Neuronal stem cell (in vitro differentiated cells): Measurements from ENCODE around the gene CKLF.

Source experiments
- DNase-seq: peaks from one replicate; pipeline ENCODE4 v3.0.0-alpha.2; 2013; ENCODE audit warnings: low spot score
- H2AFZ ChIP-seq: one replicate; pipeline ENCODE4 v1.6.1; 2013; ENCODE audit warnings: mild to moderate bottlenecking, low read length, inconsistent platforms
- H2AK5ac ChIP-seq: 2 replicates; pipeline ENCODE4 v1.6.1; 2013; ENCODE audit warnings: low read depth, mild to moderate bottlenecking, inconsistent platforms, low read length, moderate library complexity, mixed read lengths
- H2BK120ac ChIP-seq: 2 replicates; pipeline ENCODE4 v1.6.1; 2013; ENCODE audit warnings: low read depth, mild to moderate bottlenecking, inconsistent platforms, low read length, moderate library complexity, mixed read lengths
- H2BK12ac ChIP-seq: one replicate; pipeline ENCODE4 v1.6.1; 2013; ENCODE audit warnings: low read length, inconsistent platforms
- H2BK15ac ChIP-seq: 2 replicates; pipeline ENCODE4 v1.6.1; 2013; ENCODE audit warnings: mild to moderate bottlenecking, low read length, inconsistent platforms, mixed read lengths
- H2BK5ac ChIP-seq: one replicate; pipeline ENCODE4 v1.6.1; 2013; ENCODE audit warnings: inconsistent platforms, mild to moderate bottlenecking, low read length, moderate library complexity
- H3K14ac ChIP-seq: one replicate; pipeline ENCODE4 v1.6.1; 2013; ENCODE audit warnings: low read length, inconsistent platforms
- H3K18ac ChIP-seq: 2 replicates; pipeline ENCODE4 v1.6.1; 2013; ENCODE audit warnings: low read length, inconsistent platforms
- H3K23ac ChIP-seq: 2 replicates; pipeline ENCODE4 v1.6.1; 2013; ENCODE audit warnings: low read depth, mild to moderate bottlenecking, mixed read lengths, low read length, inconsistent platforms; ENCODE audit not compliant: poor library complexity
- H3K27ac ChIP-seq: replicated peaks from 3 replicates; pipeline ENCODE4 v1.5.1; 2013; ENCODE audit warnings: low read length, inconsistent platforms
- H3K27me3 ChIP-seq, 3 experiments: 2 replicates each; pipeline ENCODE4 v1.6.1; 2013; ENCODE audit warnings: low read length in 3 of 3, mild to moderate bottlenecking in 2 of 3, inconsistent platforms in 1 of 3, low read depth in 1 of 3, mixed read lengths in 1 of 3, moderate library complexity in 1 of 3; ENCODE audit not compliant: control insufficient read depth in 3 of 3, insufficient read depth in 3 of 3
- H3K36me3 ChIP-seq, 2 donors: replicated peaks in 1 of 2; 2 replicates each; pipeline ENCODE4 v1.6.1; 2013; ENCODE audit warnings: low read length in 2 of 2; ENCODE audit not compliant: control insufficient read depth in 2 of 2, insufficient read depth in 2 of 2
- H3K4ac ChIP-seq: 2 replicates; pipeline ENCODE4 v1.6.1; 2013; ENCODE audit warnings: inconsistent platforms, mild to moderate bottlenecking, low read length, moderate library complexity
- H3K4me1 ChIP-seq, 2 donors: 1 replicate in 1 of 2; 2 replicates in 1 of 2; pipeline ENCODE4 v1.6.1; 2013; ENCODE audit warnings: low read length in 2 of 2, low read depth in 1 of 2; ENCODE audit not compliant: control insufficient read depth in 2 of 2, insufficient read depth in 1 of 2
- H3K4me2 ChIP-seq: one replicate; pipeline ENCODE4 v1.6.1; 2013; ENCODE audit warnings: mild to moderate bottlenecking, low read length, inconsistent platforms; ENCODE audit not compliant: insufficient read depth, poor library complexity, severe bottlenecking
- H3K4me3 ChIP-seq, 2 donors: 2 replicates each; pipeline ENCODE4 v1.5.1; 2013; ENCODE audit warnings: low read length in 2 of 2, mild to moderate bottlenecking in 2 of 2, inconsistent platforms in 1 of 2, moderate library complexity in 1 of 2
- H3K79me1 ChIP-seq: one replicate; pipeline ENCODE4 v1.6.1; 2013; ENCODE audit warnings: low read depth, mild to moderate bottlenecking, inconsistent platforms, low read length, moderate library complexity
- H3K9ac ChIP-seq: one replicate; pipeline ENCODE4 v1.6.1; 2013; ENCODE audit warnings: mild to moderate bottlenecking, low read depth, low read length, inconsistent platforms; ENCODE audit not compliant: poor library complexity
- H3K9me3 ChIP-seq, 2 donors: replicated peaks in 1 of 2; 2 replicates each; pipeline versions ENCODE3 to v1.6.1; 2013; ENCODE audit warnings: low read length in 2 of 2, mild to moderate bottlenecking in 2 of 2, inconsistent platforms in 1 of 2, low read depth in 1 of 2, mixed read lengths in 1 of 2, moderate library complexity in 1 of 2; ENCODE audit not compliant: control insufficient read depth in 2 of 2, insufficient read depth in 1 of 2
- H4K8ac ChIP-seq: one replicate; pipeline ENCODE4 v1.6.1; 2013; ENCODE audit warnings: low read depth, mild to moderate bottlenecking, inconsistent platforms, low read length, moderate library complexity
- H4K91ac ChIP-seq: one replicate; pipeline ENCODE4 v1.6.1; 2013; ENCODE audit warnings: low read length, low read depth, mild to moderate bottlenecking, inconsistent platforms; ENCODE audit not compliant: poor library complexity
- WGBS, 2 donors: extraction: QIAGEN DNeasy Blood & Tissue Kit; methylation state at CpG; one replicate each; pipeline ENCODE4 v1.1.7; 2013; ENCODE audit warnings: missing lambda C conversion rate in 2 of 2, mixed read lengths in 1 of 2; ENCODE audit not compliant: insufficient read length in 2 of 2, insufficient replicate concordance in 1 of 2; ENCODE audit errors: extremely low coverage in 2 of 2; 5-methylcytosine and 5-hydroxymethylcytosine counted together

The CKLF gene

GRCh38 chr16:66588981-66589713 lies 36.8 kb downstream of the CKLF start:
- Histone ChIP-seq H2BK12ac (no peak overlapping the region), H4K91ac (no peak overlapping the region), H3K23ac (no peak overlapping the region), H3K79me1 (no peaks in the 10 kb centered on the region), H3K4me3 (no peak overlapping the region), H2BK5ac (no peak overlapping the region), H3K4me2 (no peak overlapping the region), H3K14ac (no peak overlapping the region), H2AK5ac (peak overlapping the region; percentile 75), H3K4me1 (no peaks in the 10 kb centered on the region), H3K9ac (no peak overlapping the region), H3K4ac (peak overlapping the region; percentile 55), H3K27me3 (no peaks in the 10 kb centered on the region), H3K9me3 (no peaks in the 10 kb centered on the region), H2AFZ (no peak overlapping the region), H3K36me3 (peaks cover 0 to 2% of the 10 kb centered on the region in 2 donors), H2BK15ac (no peak overlapping the region), H3K27ac (no peak overlapping the region), H4K8ac (no peak overlapping the region), H2BK120ac (peak overlapping the region; percentile 96), H3K18ac (peak overlapping the region; percentile 90)
- DNase-seq = no peak
- WGBS, 2 donors = no CpG with 5 or more reads among the region's 8 CpGs

- no CpG with 5 or more reads among the region's 8 CpGs for WGBS, 2 donors
Observed at GRCh38 chr16:66590322-66590721, 37.9 kb downstream of the CKLF start.

GRCh38 chr16:66591018-66591417 lies 38.6 kb downstream of the CKLF start:
- no peaks in the 10 kb centered on the region for H3K79me1 ChIP-seq
- no peak overlapping the region for H3K4me3 ChIP-seq
- H4K91ac ChIP-seq = no peak overlapping the region
- no peak overlapping the region for H2BK12ac ChIP-seq
- no CpG with 5 or more reads among the region's 4 CpGs for WGBS, 2 donors
- H3K36me3 ChIP-seq = peaks cover 0 to 2% of the 10 kb centered on the region in 2 donors
- H2BK15ac ChIP-seq = no peak overlapping the region
- H3K4me2 ChIP-seq = no peak overlapping the region
- no peaks in the 10 kb centered on the region for H3K9me3 ChIP-seq
- DNase-seq = no peak
- H3K18ac ChIP-seq = no peak overlapping the region
- no peak overlapping the region for H3K23ac ChIP-seq
- H3K27me3 ChIP-seq = no peaks in the 10 kb centered on the region
- H3K14ac ChIP-seq = no peak overlapping the region
- no peak overlapping the region for H3K27ac ChIP-seq
- H3K9ac ChIP-seq = no peak overlapping the region
- H2AK5ac ChIP-seq = no peak overlapping the region
- H3K4ac ChIP-seq = no peak overlapping the region
- no peak overlapping the region for H2BK120ac ChIP-seq
- no peak overlapping the region for H2AFZ ChIP-seq
- H2BK5ac ChIP-seq = no peak overlapping the region
- H4K8ac ChIP-seq = no peak overlapping the region
- no peaks in the 10 kb centered on the region for H3K4me1 ChIP-seq

More at GRCh38 chr16:66590322-66590721, 37.9 kb downstream of the CKLF start:
- no peak overlapping the region for H3K4me2 ChIP-seq
- H3K4me3 ChIP-seq = no peak overlapping the region
- no peak for DNase-seq
- no peak overlapping the region for H3K18ac ChIP-seq
- H3K36me3 ChIP-seq = peaks cover 0 to 2% of the 10 kb centered on the region in 2 donors
- no peak overlapping the region for H4K8ac ChIP-seq
- no peaks in the 10 kb centered on the region for H3K79me1 ChIP-seq
- H3K4ac ChIP-seq = no peak overlapping the region
- H2AFZ ChIP-seq = no peak overlapping the region
- no peak overlapping the region for H3K14ac ChIP-seq
- H2BK120ac ChIP-seq = no peak overlapping the region
- H2BK15ac ChIP-seq = no peak overlapping the region
- H3K23ac ChIP-seq = no peak overlapping the region
- no peak overlapping the region for H2BK12ac ChIP-seq
- no peak overlapping the region for H2BK5ac ChIP-seq
- no peaks in the 10 kb centered on the region for H3K27me3 ChIP-seq
- H4K91ac ChIP-seq = no peak overlapping the region
- no peak overlapping the region for H3K27ac ChIP-seq
- no peaks in the 10 kb centered on the region for H3K4me1 ChIP-seq
- H2AK5ac ChIP-seq = no peak overlapping the region
- no peaks in the 10 kb centered on the region for H3K9me3 ChIP-seq
- no peak overlapping the region for H3K9ac ChIP-seq

- H2AFZ ChIP-seq = no peak overlapping the region
- DNase-seq = no peak
Observed at GRCh38 chr16:66592241-66592640, 39.9 kb downstream of the CKLF start.

More at GRCh38 chr16:66592241-66592640, 39.9 kb downstream of the CKLF start:
- no peak overlapping the region for H4K91ac ChIP-seq
- H3K9me3 ChIP-seq = no peaks in the 10 kb centered on the region
- no peak overlapping the region for H3K4me3 ChIP-seq
- no peak overlapping the region for H2BK120ac ChIP-seq
- no peak overlapping the region for H2AK5ac ChIP-seq
- WGBS, 2 donors = no CpG with 5 or more reads among the region's 3 CpGs
- no peaks in the 10 kb centered on the region for H3K36me3 ChIP-seq
- H3K14ac ChIP-seq = no peak overlapping the region
- H3K27me3 ChIP-seq = no peaks in the 10 kb centered on the region
- no peak overlapping the region for H2BK5ac ChIP-seq
- H2BK15ac ChIP-seq = no peak overlapping the region
- H3K4ac ChIP-seq = no peak overlapping the region
- no peak overlapping the region for H4K8ac ChIP-seq
- no peak overlapping the region for H3K27ac ChIP-seq
- no peak overlapping the region for H3K18ac ChIP-seq
- no peak overlapping the region for H3K23ac ChIP-seq
- H3K9ac ChIP-seq = no peak overlapping the region
- no peak overlapping the region for H3K4me2 ChIP-seq
- H3K79me1 ChIP-seq = no peaks in the 10 kb centered on the region
- no peak overlapping the region for H2BK12ac ChIP-seq
- H3K4me1 ChIP-seq = no peaks in the 10 kb centered on the region
